Measurements from ENCODE around the gene INMT.

The INMT gene

DNA sequence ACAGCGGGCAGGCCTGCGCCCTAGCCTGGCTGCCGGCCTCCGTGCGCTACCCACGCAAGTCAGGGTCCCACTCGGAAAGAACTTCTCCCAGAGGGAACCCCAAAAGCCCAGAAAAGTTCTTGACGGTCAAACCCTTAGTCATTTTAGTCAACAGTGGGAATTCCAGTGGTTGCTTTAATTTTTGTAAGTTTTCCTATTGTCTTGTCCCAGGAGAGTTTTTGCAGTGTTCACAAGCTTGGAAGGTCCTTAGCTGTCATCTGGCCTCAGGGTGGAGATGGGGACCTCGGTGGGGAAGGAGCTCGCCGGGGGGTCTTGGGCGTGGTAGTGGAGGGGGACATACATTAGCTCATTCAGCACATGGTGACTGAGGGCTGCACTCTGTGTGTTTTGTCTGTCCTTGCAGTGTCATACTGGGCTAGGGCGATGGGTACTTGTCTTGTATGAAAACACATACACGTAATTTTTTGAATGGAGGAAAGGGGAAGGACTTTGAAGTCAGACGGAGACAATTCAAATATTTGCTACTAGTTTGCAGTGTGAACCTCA lies 20.0 kb downstream of the INMT start (continued):
- TF ChIP-seq ZNF138 (tag by site-specific recombination; IDR thresholded peaks at IDR 0.05; ENCODE audit: borderline replicate concordance) (no peak), KLF9 (tag by site-specific recombination; IDR thresholded peaks at IDR 0.05; ENCODE audit: low read depth) (peak; percentile 39; the same call in 1 of the 2 replicates), ZFP3 (tag by site-specific recombination; IDR thresholded peaks at IDR 0.05; ENCODE audit: low read depth) (no peak), GLIS1 (tag by site-specific recombination; IDR thresholded peaks at IDR 0.05) (peak; percentile 88), ZNF623 (tag by site-specific recombination; IDR thresholded peaks at IDR 0.05) (no peak), ZBTB21 (tag by site-specific recombination; IDR thresholded peaks at IDR 0.05) (no peak), MYNN (tag by site-specific recombination; IDR thresholded peaks at IDR 0.05; ENCODE audit: borderline replicate concordance) (no peak), GLI4 (tag by site-specific recombination; IDR thresholded peaks at IDR 0.05) (no peak), ZNF561 (tag by site-specific recombination; IDR thresholded peaks at IDR 0.05; ENCODE audit: borderline replicate concordance) (no peak), ZNF423 (tag by site-specific recombination; IDR thresholded peaks at IDR 0.05) (peak; percentile 8; the same call in 1 of the 2 replicates), ZNF2 (tag by site-specific recombination; IDR thresholded peaks at IDR 0.05) (no peak), ZNF701 (tag by site-specific recombination; IDR thresholded peaks at IDR 0.05) (no peak), ZNF555 (tag by site-specific recombination; conservative IDR thresholded peaks at IDR 0.05) (no peak), ZNF202 (tag by site-specific recombination; IDR thresholded peaks at IDR 0.05; ENCODE audit: borderline replicate concordance) (no peak), ZNF354C (tag by site-specific recombination; IDR thresholded peaks at IDR 0.05; ENCODE audit: borderline replicate concordance, low read depth) (no peak), ZNF169 (tag by site-specific recombination; IDR thresholded peaks at IDR 0.05) (no peak), ZNF140 (tag by site-specific recombination; IDR thresholded peaks at IDR 0.05) (no peak), ZNF837 (tag by site-specific recombination; IDR thresholded peaks at IDR 0.05) (no peak), TRIM28 (IDR thresholded peaks at IDR 0.05; ENCODE audit: borderline replicate concordance, low read length) (no peak), ZBTB20 (tag by site-specific recombination; IDR thresholded peaks at IDR 0.05) (peak; percentile 54; the same call in 1 of the 2 replicates)
- TF ChIP-seq, protein P1, sequence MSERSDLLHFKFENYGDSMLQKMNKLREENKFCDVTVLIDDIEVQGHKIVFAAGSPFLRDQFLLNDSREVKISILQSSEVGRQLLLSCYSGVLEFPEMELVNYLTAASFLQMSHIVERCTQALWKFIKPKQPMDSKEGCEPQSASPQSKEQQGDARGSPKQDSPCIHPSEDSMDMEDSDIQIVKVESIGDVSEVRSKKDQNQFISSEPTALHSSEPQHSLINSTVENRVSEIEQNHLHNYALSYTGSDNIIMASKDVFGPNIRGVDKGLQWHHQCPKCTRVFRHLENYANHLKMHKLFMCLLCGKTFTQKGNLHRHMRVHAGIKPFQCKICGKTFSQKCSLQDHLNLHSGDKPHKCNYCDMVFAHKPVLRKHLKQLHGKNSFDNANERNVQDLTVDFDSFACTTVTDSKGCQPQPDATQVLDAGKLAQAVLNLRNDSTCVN (tag by site-specific recombination; optimal IDR thresholded peaks at IDR 0.05): peak; percentile 25
- TF ChIP-seq, protein P2, sequence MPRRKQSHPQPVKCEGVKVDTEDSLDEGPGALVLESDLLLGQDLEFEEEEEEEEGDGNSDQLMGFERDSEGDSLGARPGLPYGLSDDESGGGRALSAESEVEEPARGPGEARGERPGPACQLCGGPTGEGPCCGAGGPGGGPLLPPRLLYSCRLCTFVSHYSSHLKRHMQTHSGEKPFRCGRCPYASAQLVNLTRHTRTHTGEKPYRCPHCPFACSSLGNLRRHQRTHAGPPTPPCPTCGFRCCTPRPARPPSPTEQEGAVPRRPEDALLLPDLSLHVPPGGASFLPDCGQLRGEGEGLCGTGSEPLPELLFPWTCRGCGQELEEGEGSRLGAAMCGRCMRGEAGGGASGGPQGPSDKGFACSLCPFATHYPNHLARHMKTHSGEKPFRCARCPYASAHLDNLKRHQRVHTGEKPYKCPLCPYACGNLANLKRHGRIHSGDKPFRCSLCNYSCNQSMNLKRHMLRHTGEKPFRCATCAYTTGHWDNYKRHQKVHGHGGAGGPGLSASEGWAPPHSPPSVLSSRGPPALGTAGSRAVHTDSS (tag by site-specific recombination; IDR thresholded peaks at IDR 0.05): no peak
- TF ChIP-seq, protein P3, sequence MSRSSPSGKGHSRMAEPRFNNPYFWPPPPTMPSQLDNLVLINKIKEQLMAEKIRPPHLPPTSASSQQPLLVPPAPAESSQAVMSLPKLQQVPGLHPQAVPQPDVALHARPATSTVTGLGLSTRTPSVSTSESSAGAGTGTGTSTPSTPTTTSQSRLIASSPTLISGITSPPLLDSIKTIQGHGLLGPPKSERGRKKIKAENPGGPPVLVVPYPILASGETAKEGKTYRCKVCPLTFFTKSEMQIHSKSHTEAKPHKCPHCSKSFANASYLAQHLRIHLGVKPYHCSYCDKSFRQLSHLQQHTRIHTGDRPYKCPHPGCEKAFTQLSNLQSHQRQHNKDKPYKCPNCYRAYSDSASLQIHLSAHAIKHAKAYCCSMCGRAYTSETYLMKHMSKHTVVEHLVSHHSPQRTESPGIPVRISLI (tag by site-specific recombination; IDR thresholded peaks at IDR 0.05): no peak
- TF ChIP-seq, protein P4, sequence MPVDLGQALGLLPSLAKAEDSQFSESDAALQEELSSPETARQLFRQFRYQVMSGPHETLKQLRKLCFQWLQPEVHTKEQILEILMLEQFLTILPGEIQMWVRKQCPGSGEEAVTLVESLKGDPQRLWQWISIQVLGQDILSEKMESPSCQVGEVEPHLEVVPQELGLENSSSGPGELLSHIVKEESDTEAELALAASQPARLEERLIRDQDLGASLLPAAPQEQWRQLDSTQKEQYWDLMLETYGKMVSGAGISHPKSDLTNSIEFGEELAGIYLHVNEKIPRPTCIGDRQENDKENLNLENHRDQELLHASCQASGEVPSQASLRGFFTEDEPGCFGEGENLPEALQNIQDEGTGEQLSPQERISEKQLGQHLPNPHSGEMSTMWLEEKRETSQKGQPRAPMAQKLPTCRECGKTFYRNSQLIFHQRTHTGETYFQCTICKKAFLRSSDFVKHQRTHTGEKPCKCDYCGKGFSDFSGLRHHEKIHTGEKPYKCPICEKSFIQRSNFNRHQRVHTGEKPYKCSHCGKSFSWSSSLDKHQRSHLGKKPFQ (tag by site-specific recombination; IDR thresholded peaks at IDR 0.05): no peak
- TF ChIP-seq, protein P5, sequence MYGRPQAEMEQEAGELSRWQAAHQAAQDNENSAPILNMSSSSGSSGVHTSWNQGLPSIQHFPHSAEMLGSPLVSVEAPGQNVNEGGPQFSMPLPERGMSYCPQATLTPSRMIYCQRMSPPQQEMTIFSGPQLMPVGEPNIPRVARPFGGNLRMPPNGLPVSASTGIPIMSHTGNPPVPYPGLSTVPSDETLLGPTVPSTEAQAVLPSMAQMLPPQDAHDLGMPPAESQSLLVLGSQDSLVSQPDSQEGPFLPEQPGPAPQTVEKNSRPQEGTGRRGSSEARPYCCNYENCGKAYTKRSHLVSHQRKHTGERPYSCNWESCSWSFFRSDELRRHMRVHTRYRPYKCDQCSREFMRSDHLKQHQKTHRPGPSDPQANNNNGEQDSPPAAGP (tag by site-specific recombination; IDR thresholded peaks at IDR 0.05): no peak

Measured in HEK293 (cell line).